ENCODE measurements around the gene DACT1.

DNA sequence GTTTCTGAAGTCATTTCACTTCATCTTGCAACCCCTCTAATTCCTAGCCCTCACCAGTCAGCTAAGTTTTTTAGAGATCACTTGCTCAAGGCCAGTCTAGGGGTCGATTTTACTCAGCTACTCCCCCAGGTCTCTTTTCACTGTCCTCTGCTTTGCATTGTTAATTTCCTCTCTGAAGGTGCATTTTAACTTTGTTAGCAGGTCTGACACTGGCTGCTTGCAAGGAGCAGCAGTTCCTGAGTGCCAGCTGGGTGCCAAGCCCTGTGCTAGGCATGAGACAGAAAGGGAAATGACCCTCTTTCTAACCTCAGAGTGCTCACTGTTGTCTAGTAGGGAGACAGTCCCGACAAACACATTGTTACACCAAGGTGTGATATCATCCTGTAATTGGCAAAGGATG lies 17.8 kb upstream of the DACT1 start:
- TF ChIP-seq CTCF (IDR thresholded peaks at IDR 0.05) (no peak), ZFP36 (IDR thresholded peaks at IDR 0.05; ENCODE audit: borderline replicate concordance, partially characterized antibody) (no peak), NPAS2 (CRISPR knock-in tag; IDR thresholded peaks at IDR 0.05; ENCODE audit: borderline replicate concordance) (no peak), POLR2A (IDR thresholded peaks at IDR 0.05; ENCODE audit: low read length) (no peak), MAZ (IDR thresholded peaks at IDR 0.05; ENCODE audit: borderline replicate concordance, low read depth, low read length) (no peak), REST (IDR thresholded peaks at IDR 0.05) (no peak), JUNB (IDR thresholded peaks at IDR 0.05) (no peak), CHD4 (IDR thresholded peaks at IDR 0.05; ENCODE audit: borderline replicate concordance) (no peak), CEBPB (IDR thresholded peaks at IDR 0.05) (no peak), HMGXB4 (CRISPR knock-in tag; IDR thresholded peaks at IDR 0.05; ENCODE audit: borderline replicate concordance) (no peak), RCOR1 (IDR thresholded peaks at IDR 0.05; ENCODE audit: low read depth, low read length) (no peak)
- TF ChIP-seq, protein P1, sequence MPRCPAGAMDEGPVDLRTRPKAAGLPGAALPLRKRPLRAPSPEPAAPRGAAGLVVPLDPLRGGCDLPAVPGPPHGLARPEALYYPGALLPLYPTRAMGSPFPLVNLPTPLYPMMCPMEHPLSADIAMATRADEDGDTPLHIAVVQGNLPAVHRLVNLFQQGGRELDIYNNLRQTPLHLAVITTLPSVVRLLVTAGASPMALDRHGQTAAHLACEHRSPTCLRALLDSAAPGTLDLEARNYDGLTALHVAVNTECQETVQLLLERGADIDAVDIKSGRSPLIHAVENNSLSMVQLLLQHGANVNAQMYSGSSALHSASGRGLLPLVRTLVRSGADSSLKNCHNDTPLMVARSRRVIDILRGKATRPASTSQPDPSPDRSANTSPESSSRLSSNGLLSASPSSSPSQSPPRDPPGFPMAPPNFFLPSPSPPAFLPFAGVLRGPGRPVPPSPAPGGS (IDR thresholded peaks at IDR 0.05), result no peak
